LNCAP (cell line): ENCODE measurements around the gene EVX2.

Source experiments
- TF ChIP-seq, protein P1 (sequence below): fragments of 450-650 bp; IDR thresholded peaks from 2 replicates; pipeline ENCODE4 v1.5.1; 2017; ENCODE audit warnings: mild to moderate bottlenecking

EVX2 gene

DNA sequence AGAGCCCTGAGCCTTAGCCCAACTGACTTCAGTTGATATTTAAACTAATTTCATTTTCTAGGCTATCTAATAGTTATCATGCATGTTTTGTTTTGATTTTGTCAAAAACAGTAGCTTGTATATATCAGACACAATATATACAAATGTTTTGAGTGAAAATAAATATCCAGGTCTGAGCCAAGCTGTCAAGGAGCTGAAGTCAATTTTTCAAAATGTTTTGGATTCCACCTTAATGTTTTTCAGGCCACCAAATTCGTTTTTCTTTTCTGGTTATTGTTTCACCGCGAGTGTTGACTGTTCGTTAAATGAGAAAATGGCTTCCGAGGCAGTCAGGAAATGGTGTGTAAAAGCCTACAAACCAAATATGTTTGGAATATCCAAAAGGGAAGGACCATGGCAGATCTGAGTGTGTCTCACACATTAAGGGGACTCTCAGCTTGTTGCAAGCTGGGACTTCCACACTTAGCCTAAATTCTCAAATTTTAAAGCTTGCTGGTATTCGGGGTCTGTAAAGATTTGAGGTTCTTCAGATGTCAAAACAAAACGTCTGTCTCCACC, 18.6 kb upstream of the EVX2 start:
- TF ChIP-seq, protein P1, sequence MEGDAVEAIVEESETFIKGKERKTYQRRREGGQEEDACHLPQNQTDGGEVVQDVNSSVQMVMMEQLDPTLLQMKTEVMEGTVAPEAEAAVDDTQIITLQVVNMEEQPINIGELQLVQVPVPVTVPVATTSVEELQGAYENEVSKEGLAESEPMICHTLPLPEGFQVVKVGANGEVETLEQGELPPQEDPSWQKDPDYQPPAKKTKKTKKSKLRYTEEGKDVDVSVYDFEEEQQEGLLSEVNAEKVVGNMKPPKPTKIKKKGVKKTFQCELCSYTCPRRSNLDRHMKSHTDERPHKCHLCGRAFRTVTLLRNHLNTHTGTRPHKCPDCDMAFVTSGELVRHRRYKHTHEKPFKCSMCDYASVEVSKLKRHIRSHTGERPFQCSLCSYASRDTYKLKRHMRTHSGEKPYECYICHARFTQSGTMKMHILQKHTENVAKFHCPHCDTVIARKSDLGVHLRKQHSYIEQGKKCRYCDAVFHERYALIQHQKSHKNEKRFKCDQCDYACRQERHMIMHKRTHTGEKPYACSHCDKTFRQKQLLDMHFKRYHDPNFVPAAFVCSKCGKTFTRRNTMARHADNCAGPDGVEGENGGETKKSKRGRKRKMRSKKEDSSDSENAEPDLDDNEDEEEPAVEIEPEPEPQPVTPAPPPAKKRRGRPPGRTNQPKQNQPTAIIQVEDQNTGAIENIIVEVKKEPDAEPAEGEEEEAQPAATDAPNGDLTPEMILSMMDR, result no peak

DNA sequence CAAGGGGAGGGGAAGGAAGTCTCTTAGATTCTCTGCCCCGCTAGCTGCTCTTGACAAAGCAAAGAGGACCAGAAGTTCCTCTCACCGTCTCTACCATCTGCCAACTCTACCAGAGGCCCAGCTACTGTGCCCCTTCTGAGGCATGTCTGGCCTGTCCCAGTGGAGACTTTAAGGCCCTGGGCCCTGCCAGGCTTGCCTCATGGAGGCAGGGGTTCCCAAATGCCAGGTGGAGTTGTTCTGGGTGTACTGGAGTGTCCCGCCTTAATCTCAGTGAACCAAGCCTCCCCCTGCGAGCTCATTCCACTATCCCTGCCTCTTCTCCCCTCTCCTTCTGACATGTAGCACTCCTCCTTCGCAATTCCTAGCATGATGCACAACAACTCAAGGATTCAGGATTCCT, 18.1 kb upstream of the EVX2 start:
- TF ChIP-seq, protein P1, result no peak

DNA sequence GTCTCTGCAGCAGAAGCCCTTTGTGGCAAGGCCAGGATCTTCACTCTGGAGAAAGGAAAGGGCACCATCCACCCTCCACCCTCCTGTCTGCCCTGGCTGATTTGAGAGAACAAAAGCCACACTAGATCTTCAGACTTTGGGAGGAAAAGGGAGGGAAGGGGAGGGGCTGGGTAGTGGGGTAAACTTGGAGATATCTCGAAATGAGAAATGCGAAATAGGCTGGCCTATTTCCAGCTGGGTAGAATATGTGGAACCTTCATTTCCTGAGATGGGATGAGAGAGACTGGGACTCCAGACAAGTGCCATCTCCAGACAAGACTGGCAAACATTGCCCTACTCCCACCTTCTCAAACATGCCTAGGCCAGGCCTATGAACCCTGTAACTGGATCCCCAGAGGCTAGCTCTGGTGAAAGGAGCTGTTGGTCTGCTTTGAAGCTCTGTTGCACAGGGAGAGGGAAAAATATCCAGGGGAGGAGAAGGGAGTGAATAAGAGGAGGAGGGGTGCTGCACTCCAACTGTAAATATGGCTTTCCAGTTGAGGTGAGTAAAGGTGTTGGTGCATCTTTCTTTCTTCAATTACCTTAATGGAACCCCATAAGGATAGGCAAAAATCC, 17.6 kb upstream of the EVX2 start:
- TF ChIP-seq, protein P1, result no peak

DNA sequence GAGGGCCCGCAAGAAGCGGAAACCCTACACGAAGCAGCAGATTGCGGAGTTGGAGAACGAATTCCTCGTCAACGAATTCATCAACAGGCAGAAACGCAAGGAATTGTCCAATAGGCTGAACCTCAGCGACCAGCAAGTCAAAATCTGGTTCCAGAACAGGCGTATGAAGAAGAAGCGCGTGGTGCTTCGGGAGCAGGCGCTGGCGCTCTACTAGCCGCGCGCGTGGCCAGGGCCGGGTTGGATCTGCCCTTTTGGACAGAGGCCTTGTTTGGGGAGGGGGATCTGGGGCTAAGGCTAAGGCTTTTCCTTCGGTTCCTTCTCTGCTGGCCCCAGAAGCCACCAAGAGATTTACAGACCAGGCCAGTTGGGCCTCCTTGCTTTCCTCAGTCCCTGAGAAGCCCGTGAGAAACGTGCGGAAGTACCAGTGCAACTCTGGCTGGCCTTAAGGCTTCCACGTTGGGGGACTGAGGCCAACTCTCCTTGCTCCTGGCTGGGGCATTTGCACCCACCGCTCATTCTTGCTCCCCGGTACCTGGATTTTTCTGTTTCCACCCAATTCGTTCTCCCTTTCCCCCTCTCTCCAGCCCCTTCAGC, 16.9 kb upstream of the EVX2 start:
- TF ChIP-seq, protein P1, result no peak

DNA sequence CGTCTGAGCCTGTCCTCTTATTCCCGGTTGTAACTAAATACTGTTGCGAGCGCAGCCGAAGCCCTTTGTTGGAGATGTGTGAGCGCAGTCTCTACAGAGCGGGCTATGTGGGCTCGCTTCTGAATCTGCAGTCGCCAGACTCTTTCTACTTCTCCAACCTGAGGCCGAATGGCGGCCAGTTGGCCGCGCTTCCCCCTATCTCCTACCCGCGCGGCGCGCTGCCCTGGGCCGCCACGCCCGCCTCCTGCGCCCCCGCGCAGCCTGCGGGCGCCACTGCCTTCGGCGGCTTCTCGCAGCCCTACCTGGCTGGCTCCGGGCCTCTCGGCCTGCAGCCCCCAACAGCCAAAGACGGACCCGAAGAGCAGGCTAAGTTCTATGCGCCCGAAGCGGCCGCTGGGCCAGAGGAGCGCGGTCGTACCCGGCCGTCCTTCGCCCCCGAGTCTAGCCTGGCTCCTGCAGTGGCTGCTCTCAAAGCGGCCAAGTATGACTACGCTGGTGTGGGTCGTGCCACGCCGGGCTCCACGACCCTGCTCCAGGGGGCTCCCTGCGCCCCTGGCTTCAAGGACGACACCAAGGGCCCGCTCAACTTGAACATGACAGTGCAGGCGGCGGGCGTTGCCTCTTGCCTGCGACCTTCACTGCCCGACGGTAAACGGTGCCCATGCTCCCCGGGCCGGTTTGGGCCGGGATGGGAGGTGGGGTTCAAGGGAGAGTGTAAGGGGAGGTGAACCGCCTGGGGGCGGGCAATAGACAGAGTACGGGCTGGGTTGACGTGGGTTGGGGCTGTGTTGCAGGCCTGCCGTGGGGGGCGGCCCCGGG, 16.2 kb upstream of the EVX2 start, which contains the start of gene HOXD12:
HOXD12 (plus strand) TSS at position 68 of the 819 bp plus-strand sequence; CDS start at position 75, 7 bp downstream.
- TF ChIP-seq, protein P1, result no peak

DNA sequence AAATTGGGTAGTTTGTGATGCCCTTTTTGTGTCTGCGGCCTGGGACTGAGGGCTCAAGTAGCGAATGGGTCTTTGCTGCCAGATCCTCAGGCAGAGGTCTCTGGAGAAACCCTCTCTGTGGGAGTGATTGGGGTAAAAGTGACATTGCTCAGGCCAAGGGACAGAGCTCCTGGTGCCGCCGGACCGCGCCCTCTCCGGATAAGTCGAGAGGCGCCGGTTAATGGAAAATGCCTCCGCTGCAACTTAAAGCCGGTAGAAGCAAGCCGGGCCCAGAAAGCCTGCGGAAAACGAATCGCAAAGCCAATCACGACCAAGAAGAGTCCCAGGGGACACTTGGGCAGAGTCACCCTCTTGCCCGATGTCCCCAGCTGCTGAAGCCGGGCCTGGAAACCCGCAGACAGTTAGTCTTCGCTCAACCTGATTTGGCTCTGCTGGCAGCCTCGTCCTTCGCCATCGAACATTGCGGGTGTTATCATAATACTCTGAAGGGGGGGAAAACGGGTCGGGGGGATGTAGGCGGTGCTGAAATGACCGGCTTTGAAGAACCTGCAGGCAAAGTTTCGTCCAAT, 15.5 kb upstream of the EVX2 start:
- TF ChIP-seq, protein P1, result no peak
